Measurements from ENCODE around the gene ACP5. TPM values are rescaled to one million over a fixed set of nuclear protein-coding genes. Genes with fewer than 3 reads are reported as not detected.
A peak's percentile ranks its signal among the peaks of the same experiment; 100 is the strongest.

Gene ACP5
- total RNA-seq, 1 experiment from 2014 or later, result 0.75 TPM

- Histone ChIP-seq H3K4me1 (no peaks in the 10 kb centered on the region), H3K36me3 (no peaks in the 10 kb centered on the region), H3K27ac (no peak overlapping the region), H3K27me3 (no peaks in the 10 kb centered on the region), H3K4me3 (no peak overlapping the region), H3K9me3 (replicated peaks) (no peaks in the 10 kb centered on the region)
- DNase-seq, result no peak
These were observed 36.2 kb downstream of the ACP5 start for GRCh38 chr19:11541238-11541637.

- H3K9me3 ChIP-seq (replicated peaks), result no peaks in the 10 kb centered on the region
- no peaks in the 10 kb centered on the region for H3K27me3 ChIP-seq
- DNase-seq, result no peak
- H3K36me3 ChIP-seq, result no peaks in the 10 kb centered on the region
- H3K27ac ChIP-seq, result no peak overlapping the region
- H3K4me3 ChIP-seq, result no peak overlapping the region
- no peaks in the 10 kb centered on the region for H3K4me1 ChIP-seq
These were observed 36.8 kb downstream of the ACP5 start for GRCh38 chr19:11540645-11541044.

DNA sequence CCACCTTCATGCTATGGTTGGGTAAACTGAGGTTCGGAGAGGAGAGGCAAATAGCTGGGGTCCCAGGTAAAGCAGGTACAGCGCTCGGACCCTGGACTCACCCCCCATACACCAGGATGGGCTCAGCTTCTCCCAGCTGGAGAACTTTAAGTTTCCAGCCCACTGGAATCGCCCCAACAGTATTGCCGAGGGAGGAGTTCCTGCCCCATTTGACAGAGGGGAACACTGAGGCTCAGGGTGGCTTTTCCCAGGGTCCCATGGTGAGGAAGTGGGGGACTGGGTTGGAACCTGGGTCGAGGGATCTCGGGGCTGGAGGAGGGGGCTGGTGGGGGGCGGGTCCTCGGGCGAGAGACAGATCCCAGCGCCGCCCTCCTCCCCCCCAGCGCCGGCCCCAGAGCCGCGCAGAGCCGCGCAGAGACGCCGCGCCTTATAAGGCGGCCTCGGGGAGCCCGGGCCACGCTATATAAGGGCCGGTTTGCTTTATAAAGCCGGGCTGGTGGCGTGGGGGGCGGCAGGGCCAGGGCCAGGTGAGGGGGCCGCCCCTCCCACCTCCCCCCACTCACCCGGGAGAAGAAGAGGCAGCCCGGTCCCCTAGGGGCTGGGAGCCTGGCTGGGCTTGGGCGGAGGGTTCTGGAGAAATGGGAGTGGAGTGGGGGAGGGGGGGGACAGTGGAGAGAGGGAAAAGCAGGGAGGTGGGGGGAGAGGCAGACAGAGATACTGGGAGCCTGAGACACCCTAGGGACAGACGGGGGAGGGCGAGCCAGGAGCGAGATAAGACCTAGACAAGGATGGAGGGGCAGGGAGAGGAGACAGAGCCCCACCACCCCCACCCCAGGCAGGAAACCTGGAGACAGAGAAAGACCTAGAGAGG lies 37.7 kb downstream of the ACP5 start:
- Histone ChIP-seq H3K27ac (no peak overlapping the region), H3K9me3 (replicated peaks) (no peaks in the 10 kb centered on the region), H3K4me1 (no peaks in the 10 kb centered on the region), H3K36me3 (no peaks in the 10 kb centered on the region), H3K27me3 (no peaks in the 10 kb centered on the region), H3K4me3 (no peak overlapping the region)
- DNase-seq, result no peak

DNA sequence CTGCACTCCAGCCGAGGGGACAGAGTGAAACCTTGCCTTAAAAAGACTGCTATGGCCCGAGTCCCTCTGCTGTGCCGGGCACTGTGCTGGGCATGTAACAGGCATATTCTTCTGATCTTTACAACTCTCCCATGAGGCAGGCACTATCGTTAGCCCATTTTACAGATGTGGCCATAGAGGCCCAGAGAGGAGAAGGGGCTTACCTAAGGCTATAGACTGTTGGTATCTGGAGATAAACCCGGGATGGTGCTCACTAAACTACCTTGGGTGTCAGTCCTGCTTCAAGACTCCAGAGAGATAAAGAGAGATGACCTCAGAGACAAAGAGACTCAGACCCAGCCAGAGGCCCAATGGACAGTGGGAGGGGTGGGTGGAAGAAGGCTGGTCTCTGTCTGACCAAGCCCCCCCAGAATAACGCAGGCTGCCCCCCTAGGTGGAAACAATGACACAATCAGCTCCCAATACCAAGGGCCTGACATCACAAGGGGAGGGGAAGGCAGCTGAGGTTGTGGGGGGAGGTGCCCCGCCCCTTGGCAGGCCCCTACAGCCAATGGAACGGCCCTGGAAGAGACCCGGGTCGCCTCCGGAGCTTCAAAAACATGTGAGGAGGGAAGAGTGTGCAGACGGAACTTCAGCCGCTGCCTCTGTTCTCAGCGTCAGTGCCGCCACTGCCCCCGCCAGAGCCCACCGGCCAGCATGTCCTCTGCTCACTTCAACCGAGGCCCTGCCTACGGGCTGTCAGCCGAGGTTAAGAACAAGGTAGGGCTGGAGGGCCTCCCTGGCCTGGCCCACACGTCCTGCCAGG lies 39.0 kb downstream of the ACP5 start, which contains the start of gene CNN1:
Gene CNN1, plus strand, starts transcription at position 620 of the 805 bp plus-strand sequence. Its CDS starts 77 bp downstream, at position 697.
- no peaks in the 10 kb centered on the region for H3K27me3 ChIP-seq
- DNase-seq, result peak; percentile 63 to 66
- H3K4me1 ChIP-seq, result no peaks in the 10 kb centered on the region
- H3K4me3 ChIP-seq, result peak within 1 kb of the TSS; percentile 29
- no peaks in the 10 kb centered on the region for H3K9me3 ChIP-seq (replicated peaks)
- no peak within 1 kb of the TSS for H3K27ac ChIP-seq
- no peaks in the 10 kb centered on the region for H3K36me3 ChIP-seq

GRCh38 chr19:11535792-11536595 lies 41.5 kb downstream of the ACP5 start:
- DNase-seq, result peak; percentile 84 to 89
- no peaks in the 10 kb centered on the region for H3K9me3 ChIP-seq (replicated peaks)

DNA sequence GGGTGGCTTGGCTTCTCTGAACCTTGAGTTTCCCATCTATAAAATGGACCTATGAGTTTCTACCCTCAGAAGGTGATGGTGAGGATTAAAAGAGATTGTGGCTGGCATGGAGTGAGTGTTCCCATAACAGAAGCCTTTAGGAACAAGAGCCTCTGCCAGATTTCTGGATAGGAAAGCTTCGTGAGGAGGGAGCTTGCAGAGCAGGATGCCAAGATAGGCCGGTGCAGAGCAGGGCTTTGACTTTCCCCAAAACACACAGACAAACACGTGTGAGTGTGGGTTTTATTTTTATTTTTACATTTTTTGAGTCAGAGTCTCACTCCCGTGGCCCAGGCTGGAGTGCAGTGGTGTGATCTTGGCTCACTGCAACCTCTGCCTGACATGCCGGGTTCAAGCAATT lies 42.5 kb downstream of the ACP5 start:
- Histone ChIP-seq H3K27me3 (no peaks in the 10 kb centered on the region), H3K4me3 (no peak overlapping the region), H3K4me1 (no peaks in the 10 kb centered on the region; the same call in 1 of the 2 replicates), H3K9me3 (replicated peaks) (no peaks in the 10 kb centered on the region), H3K36me3 (no peaks in the 10 kb centered on the region), H3K27ac (no peak overlapping the region)
- no peak for DNase-seq

More at GRCh38 chr19:11535792-11536595, 41.5 kb downstream of the ACP5 start:
- Histone ChIP-seq H3K27me3 (no peaks in the 10 kb centered on the region), H3K4me3 (peak overlapping the region; percentile 27), H3K4me1 (no peaks in the 10 kb centered on the region; the same call in 1 of the 2 replicates), H3K27ac (no peak overlapping the region), H3K36me3 (no peaks in the 10 kb centered on the region)

GRCh38 chr19:11534538-11534937 lies 42.9 kb downstream of the ACP5 start:
- H3K9me3 ChIP-seq (replicated peaks), result no peaks in the 10 kb centered on the region
- H3K27ac ChIP-seq, result no peak overlapping the region
- H3K36me3 ChIP-seq, result no peaks in the 10 kb centered on the region
- no peaks in the 10 kb centered on the region for H3K27me3 ChIP-seq
- no peak overlapping the region for H3K4me3 ChIP-seq
- H3K4me1 ChIP-seq, result no peaks in the 10 kb centered on the region; the same call in 1 of the 2 replicates
- DNase-seq, result no peak

- H3K27me3 ChIP-seq, result no peaks in the 10 kb centered on the region
- peak; percentile 84 to 88 for DNase-seq
- no peak overlapping the region for H3K4me3 ChIP-seq
- no peak overlapping the region for H3K27ac ChIP-seq
- no peaks in the 10 kb centered on the region for H3K36me3 ChIP-seq
- peaks cover 3% of the 10 kb centered on the region; the same call in 1 of the 2 replicates for H3K4me1 ChIP-seq
- no peaks in the 10 kb centered on the region for H3K9me3 ChIP-seq (replicated peaks)
These were observed 47.0 kb downstream of the ACP5 start for GRCh38 chr19:11530432-11530831.

DNA sequence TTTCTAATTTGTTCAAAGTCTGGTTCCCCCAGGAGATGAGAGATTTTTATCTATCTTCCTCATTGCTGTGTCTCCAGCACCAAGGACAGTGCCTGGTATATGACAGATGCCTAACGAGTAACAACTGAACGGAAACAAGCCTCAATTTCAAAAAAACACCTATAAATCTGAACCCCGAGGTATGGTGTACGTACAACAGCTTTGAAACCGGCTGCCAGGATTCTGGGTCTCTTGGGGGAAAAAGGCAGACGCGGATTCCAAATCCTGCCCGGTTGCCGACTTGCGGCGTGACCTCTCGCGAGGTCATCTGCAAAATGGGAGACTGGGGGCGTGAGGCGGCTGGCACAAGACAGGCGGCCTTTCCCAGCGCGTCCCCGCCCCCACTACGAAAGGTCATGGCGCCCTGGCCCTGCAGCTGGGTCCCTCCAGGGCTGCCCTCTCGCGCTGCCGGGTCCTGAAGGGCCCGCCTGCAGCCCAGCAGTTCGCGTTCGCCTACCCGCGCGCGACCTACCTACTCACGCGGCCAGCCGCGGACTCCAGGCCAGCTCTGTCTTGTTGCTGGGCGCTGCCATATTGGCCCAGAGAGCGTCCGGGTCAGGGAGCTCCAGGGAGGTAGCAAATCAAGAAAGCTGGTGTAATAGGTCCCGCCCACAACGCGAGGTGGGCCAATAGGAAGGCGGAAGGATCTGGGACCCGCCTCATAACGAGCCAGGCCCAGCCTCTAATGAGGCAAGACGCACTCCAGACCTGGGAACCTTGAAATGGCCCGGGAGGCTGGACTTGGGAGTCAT lies 48.7 kb downstream of the ACP5 start, which contains the start of gene ECSIT:
Gene ECSIT, minus strand, starts transcription at position 584 of the 791 bp plus-strand sequence. CDS start 9,964 bp downstream, outside the sequence.
- no peaks in the 10 kb centered on the region for H3K9me3 ChIP-seq (replicated peaks)
- H3K27ac ChIP-seq, result peak within 1 kb of the TSS; percentile 89
- peak within 1 kb of the TSS; percentile 84 for H3K4me3 ChIP-seq
- peak; percentile 97 to 99 for DNase-seq
- H3K36me3 ChIP-seq, result no peaks in the 10 kb centered on the region
- no peaks in the 10 kb centered on the region for H3K27me3 ChIP-seq
- peaks cover 3% of the 10 kb centered on the region; the same call in 1 of the 2 replicates for H3K4me1 ChIP-seq

Other genes with a start within 250 kb of the ACP5 start
- gene RAB3D, start 238.0 kb downstream of the ACP5 start, total RNA-seq (2014; rRNA removed; shearing (Covaris generic)), result 0.58 and 0.83 TPM in 2 replicates
- 38.8 and 39.5 TPM in 2 replicates for gene TMEM205, start 231.4 kb downstream of the ACP5 start, total RNA-seq (2014; rRNA removed; shearing (Covaris generic))
- not detected in 2 replicates for gene CCDC159, start 231.1 kb downstream of the ACP5 start, total RNA-seq (2014; rRNA removed; shearing (Covaris generic))
- 0.10 and 0.59 TPM in 2 replicates for gene PLPPR2, start 222.2 kb downstream of the ACP5 start, total RNA-seq (2014; rRNA removed; shearing (Covaris generic))
- 1.2 and 2.4 TPM in 2 replicates for gene SWSAP1, start 203.0 kb downstream of the ACP5 start, total RNA-seq (2014; rRNA removed; shearing (Covaris generic))
- 8.4 and 9.9 TPM in 2 replicates for gene EPOR, start 193.3 kb downstream of the ACP5 start, total RNA-seq (2014; rRNA removed; shearing (Covaris generic))
- not detected in 2 replicates for gene RGL3, start 158.3 kb downstream of the ACP5 start, total RNA-seq (2014; rRNA removed; shearing (Covaris generic))
- 0.18 and 0.22 TPM in 2 replicates for gene ODAD3, start 142.5 kb downstream of the ACP5 start, total RNA-seq (2014; rRNA removed; shearing (Covaris generic))
- gene PRKCSH, start 142.0 kb downstream of the ACP5 start, total RNA-seq (2014; rRNA removed; shearing (Covaris generic)), result 136 and 164 TPM in 2 replicates
- gene ELAVL3, start 96.6 kb downstream of the ACP5 start, total RNA-seq (2014; rRNA removed; shearing (Covaris generic)), result not detected in 2 replicates
- gene ZNF653, start 71.8 kb downstream of the ACP5 start, total RNA-seq (2014; rRNA removed; shearing (Covaris generic)), result 2.8 and 3.5 TPM in 2 replicates
- gene ECSIT, start 48.5 kb downstream of the ACP5 start, total RNA-seq (2014; rRNA removed; shearing (Covaris generic)), result 22.3 and 22.6 TPM in 2 replicates
- gene CNN1, start 38.8 kb downstream of the ACP5 start, total RNA-seq (2014; rRNA removed; shearing (Covaris generic)), result 1.4 TPM in 2 replicates
- gene ELOF1, start 18.4 kb downstream of the ACP5 start, total RNA-seq (2014; rRNA removed; shearing (Covaris generic)), result 37.3 and 38.1 TPM in 2 replicates
- gene ZNF627, start 19.8 kb upstream of the ACP5 start, total RNA-seq (2014; rRNA removed; shearing (Covaris generic)), result 11.8 and 13.4 TPM in 2 replicates
- 8.7 and 10.5 TPM in 2 replicates for gene ZNF823, start 161.3 kb upstream of the ACP5 start, total RNA-seq (2014; rRNA removed; shearing (Covaris generic))
- gene ZNF441, start 189.4 kb upstream of the ACP5 start, total RNA-seq (2014; rRNA removed; shearing (Covaris generic)), result 6.0 and 6.2 TPM in 2 replicates
- 3.6 and 5.2 TPM in 2 replicates for gene ZNF491, start 220.9 kb upstream of the ACP5 start, total RNA-seq (2014; rRNA removed; shearing (Covaris generic))
- 16.9 and 21.0 TPM in 2 replicates for gene ZNF440, start 236.6 kb upstream of the ACP5 start, total RNA-seq (2014; rRNA removed; shearing (Covaris generic))